Limb (tissue), 2 donors: ENCODE results near the gene SLCO3A1.

ENCODE experiments used
- DNase-seq, 2 donors: peaks; one replicate each; pipeline ENCODE4 v3.0.0-alpha.2; 2016; ENCODE audit errors: extremely low spot score in 2 of 2

The SLCO3A1 gene

GRCh38 chr15:91881569-91882297 is 28.2 kb downstream of the SLCO3A1 start:
- no peak for DNase-seq

DNA sequence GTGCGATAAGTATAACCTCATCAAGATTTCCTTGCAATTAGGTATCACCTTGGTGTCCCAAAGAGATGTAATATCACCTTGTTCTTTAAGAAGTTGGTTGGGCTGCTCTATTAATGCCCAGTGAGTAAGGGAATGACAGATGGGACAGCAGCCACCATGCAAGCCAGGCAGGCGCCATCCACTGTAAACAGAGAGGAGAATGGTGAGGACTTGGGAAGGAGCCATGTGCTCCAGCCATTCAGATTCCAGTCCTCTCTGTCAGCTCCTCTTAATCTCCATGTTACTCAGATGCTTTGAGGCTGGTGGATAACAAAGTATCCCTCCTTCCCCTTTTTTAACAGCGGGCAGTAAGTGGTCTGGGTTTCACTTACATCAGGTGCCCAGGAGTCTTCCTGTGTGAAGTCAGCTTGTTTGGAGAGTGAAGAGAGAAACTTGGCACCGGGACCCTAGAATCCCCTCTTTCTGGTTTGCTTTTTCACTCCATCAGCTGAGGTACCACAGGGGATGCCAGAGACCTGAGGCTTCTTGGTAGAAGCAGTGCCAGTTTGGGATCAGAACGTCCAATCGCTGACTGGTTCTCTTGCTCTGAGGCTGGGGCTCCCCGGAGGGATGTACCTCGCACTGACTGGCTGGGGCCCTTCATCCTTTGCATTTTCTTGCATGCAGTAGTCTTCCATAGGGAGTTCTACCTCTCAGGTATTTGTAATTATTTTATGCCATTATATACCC is 29.5 kb downstream of the SLCO3A1 start:
- DNase-seq: no peak

DNA sequence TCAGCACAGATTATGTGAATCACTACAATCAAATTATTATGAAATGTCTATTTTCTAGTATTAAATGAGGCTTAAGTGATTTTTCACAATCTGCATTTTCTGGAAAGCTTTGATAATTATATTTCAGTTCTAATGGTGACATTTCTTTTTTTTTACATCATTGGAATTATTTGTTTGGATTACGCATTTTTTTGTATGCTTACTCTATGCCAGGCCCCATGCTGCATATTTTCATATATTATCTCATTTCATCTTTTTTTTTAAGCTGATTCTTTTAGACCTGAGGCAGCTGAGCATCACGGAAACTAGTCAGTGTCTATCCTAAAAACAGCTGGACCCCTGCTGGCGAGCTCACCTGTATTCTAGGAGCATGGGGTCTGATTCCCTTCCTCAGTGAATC is 31.1 kb downstream of the SLCO3A1 start:
- no peak for DNase-seq

- DNase-seq: no peak
These were observed 31.5 kb downstream of the SLCO3A1 start for GRCh38 chr15:91885054-91885453.

DNA sequence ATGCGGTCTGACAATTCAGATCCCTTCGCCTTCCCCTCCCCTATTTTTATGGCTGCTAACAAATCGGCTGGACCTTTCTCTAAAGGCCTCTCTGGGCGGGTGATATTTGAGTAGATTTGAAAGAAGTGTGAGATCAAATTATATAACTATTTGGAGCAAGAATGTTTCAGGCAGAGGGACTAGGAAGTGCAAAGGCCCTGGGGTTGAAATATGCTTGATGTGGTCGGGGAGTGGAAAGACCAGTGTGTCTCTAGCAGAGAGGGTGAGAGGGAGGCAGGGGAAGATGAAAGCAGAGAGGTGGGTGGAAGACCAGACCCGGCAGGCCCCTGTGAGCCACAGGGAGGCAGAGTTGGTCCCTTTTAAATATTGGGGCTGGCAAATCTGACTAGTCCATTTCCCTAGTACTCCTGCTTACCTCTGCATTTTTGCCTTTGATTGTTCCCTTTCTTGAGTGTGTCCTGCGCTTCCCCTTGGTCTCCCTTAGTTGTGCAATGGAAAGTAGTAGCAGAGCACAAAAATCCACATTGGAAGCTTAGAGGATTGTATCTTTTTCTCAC is 32.3 kb downstream of the SLCO3A1 start:
- DNase-seq: no peak

DNA sequence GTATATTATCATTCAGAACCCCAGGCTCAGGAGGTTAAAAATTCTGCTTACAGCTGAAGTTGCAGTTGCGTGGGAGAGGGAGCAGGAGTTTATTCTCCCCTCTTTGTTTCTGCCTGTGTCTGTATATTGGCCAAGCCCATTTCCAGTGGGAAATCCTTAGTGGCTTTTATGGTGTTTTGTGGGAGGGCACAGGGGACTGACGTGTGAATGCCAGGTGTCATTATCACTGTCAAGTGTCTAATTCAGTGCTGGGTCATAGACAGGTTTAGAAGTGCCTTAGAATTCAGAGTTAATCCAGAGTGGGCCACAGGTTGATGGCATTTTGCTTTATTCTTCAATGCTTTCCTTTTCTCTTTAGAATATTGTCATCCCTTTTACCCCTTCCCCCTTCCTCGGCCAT is 33.4 kb downstream of the SLCO3A1 start:
- DNase-seq: no peak

DNA sequence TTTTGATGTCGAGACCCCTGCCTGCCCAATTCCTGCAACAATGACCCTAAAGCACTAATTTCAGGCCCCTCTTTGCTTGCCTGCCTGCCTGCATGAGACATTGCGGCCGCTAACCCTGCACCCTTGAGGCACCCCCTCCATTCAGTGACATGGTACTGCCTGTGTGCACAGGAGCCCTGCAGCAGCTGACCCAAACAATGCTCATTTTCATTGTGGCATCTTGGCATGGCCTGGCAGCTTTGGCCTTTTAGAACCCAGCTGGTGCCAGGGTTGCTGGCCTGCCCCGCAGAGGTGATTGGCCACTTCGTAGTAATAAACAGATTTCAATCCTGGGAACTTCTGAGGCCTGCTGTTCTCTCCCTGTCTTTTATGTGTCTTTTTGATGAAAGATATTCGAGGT is 33.8 kb downstream of the SLCO3A1 start:
- no peak for DNase-seq

DNA sequence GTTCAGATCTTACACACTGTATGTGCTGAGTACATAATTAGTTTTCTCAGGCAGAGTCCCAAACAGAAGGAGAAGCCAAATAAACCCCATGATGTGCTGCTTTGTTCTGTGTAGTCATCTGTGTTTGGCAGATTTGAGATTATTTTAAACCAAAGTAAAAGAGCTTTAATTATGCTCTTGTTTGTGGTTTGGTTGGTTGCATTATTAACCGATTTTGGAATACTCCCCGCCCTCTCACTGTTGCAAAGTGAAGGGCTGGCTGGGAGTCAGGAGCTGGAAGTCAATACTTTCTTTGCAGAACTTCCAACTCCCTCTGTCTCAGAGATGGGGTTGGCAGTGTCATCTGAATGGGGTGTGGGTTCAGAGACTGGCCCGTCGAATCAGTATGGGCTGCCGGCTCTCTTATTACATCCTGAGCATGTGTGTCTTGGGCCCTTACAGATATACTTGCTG is 34.4 kb downstream of the SLCO3A1 start:
- no peak for DNase-seq

DNA sequence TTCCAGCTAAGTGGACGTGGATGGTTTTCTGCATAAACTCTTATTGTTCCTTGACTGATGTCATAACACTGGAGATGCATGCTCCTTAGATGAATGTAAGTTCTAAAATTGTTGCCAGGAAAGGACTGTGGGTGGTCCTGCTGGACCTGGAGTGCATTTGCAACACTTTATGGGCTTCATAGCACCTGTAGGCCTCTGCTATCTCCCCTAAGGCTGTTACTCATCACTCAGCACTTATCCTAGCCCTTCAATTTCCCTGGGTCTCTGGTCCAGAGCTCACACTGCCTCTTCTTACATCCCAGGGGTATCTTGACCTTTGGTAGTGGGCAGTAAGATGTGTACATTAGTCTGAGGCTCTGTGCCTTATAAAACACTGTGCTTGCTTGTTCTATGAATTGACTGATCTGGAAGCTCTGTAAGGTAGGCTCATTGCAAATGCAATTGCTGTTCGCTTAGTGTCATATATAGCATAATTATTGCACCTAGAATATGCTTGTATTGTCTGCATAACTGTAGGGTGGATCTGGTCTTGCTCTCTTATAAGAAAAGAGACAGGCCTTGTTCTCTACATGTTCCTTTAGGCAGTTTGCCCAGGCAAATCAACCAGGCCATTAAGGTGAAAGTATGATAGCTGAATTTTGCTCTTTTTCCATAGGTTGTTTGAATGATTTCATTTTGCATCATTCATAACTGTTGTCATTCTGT is 35.8 kb downstream of the SLCO3A1 start:
- no peak for DNase-seq

- no peak for DNase-seq
These were observed 37.1 kb downstream of the SLCO3A1 start for GRCh38 chr15:91890614-91891013.

DNA sequence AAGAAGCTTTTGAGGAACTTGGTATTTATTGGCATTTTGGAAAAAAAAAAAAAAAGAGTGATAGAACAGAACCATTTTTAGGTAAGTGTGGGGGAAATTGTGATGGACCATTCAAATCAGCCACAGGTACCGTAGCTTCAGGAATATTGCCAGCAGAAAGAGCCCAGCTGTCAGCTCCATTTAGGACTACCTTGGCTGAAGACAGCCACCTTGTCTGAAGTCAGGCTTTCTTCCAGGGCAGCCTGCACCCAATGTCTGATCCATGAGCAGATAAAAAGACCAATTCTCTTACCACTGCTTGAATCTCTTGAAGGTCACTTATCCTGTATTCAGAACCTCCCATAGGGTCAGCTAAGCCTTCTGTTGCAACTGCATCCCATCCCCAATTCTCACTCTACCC is 37.6 kb downstream of the SLCO3A1 start:
- DNase-seq: no peak

DNA sequence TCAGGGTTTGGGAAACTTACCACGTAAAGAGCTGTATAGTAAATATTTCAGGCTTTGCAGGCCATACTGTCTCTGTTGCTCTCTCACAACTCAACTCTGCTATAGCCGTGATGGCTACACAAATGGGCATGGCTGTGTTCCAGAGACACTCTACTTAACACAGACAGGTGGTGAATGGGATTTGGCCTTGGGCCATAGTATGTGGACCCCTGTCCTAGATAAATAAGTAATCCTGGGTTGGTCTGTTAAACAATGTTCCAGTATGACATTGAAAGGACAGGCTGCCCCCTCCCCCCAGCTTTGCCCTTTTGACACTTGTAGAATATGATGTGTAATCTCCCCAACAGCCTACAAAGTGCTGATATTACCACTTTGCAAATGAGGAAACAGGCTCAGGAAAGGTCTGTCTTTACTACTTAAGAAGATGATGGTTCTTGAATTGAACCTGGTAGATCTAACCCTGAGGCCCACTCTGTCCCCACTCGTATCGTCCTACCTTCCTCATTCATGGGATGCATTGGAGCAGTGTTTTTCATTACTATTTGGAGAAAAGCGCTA is 38.4 kb downstream of the SLCO3A1 start:
- no peak for DNase-seq

GRCh38 chr15:91892436-91892835 is 38.9 kb downstream of the SLCO3A1 start:
- no peak for DNase-seq

DNA sequence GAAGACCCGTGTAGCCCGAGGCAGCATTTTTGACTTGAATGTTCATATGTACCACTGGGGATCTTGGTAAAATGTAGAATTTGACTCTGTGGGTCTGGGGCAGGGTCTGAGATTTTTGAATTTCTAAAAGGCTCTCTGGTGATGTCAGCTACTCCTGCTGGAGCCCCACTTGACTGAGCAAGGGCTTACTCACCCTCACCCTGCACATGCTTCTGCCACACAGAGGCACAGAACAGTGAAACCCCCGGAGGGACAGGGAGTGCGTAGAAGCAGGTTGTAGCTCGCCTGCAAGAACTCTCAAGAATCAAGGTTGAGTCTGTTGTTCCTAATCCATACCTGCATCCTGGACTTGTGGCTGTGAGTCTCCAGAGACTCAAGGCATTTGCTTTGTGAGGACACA is 41.1 kb downstream of the SLCO3A1 start:
- DNase-seq: no peak

DNA sequence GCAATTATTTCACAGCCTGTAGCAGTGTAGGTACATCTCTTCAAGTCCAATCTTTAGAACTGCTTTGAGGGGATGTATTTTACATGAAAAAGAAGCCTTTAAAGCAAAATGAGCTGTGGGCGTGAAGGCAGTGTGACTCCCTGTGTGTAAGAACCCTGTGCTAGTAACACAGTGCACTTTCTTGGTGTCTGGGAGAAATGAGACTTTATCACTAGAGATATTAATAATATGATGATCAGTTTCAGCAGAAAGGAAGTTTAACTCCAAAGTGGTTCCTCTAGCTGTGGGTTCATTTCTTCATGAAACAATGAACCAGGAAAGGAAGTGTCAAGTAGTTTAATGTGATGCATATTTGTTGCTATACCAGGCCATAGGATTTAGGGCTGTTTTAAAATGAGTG is 41.5 kb downstream of the SLCO3A1 start:
- DNase-seq: no peak

GRCh38 chr15:91896341-91897055 is 43.0 kb downstream of the SLCO3A1 start:
- DNase-seq: no peak

- DNase-seq: no peak
These were observed 44.3 kb downstream of the SLCO3A1 start for GRCh38 chr15:91897585-91898372.

DNA sequence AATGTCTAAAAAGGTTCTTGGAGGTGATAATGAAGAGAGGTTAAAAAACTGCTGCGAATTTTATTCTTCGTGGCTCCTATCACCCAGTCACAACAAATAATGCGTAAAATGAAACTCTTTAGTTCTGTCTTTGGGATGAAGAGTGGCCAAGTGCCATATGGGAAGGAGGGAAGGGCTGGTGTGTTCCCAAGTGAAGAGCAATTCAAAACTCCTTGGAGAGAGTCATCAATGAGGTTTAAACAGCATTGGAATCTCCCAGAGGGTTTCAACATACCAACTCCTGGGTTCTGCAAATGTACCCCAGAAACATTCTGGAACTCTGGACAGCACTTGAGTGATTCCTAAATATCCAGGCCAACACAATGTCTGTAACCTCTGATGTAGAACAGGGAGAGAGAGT is 45.3 kb downstream of the SLCO3A1 start:
- no peak for DNase-seq

- no peak for DNase-seq
These were observed 51.4 kb downstream of the SLCO3A1 start for GRCh38 chr15:91904942-91905341.

- DNase-seq: no peak
These were observed 54.9 kb downstream of the SLCO3A1 start for GRCh38 chr15:91908391-91908790.
